HG02678 (cell line): Measurements from ENCODE around the gene SLC24A3.

Experiments
- ATAC-seq: cut with Tn5 transposase; IDR thresholded peaks from one replicate; pipeline ENCODE4 v1.9.1; 2021; ENCODE audit warnings: mild to moderate bottlenecking, moderate library complexity; ENCODE audit not compliant: unreplicated experiment

SLC24A3 gene

DNA sequence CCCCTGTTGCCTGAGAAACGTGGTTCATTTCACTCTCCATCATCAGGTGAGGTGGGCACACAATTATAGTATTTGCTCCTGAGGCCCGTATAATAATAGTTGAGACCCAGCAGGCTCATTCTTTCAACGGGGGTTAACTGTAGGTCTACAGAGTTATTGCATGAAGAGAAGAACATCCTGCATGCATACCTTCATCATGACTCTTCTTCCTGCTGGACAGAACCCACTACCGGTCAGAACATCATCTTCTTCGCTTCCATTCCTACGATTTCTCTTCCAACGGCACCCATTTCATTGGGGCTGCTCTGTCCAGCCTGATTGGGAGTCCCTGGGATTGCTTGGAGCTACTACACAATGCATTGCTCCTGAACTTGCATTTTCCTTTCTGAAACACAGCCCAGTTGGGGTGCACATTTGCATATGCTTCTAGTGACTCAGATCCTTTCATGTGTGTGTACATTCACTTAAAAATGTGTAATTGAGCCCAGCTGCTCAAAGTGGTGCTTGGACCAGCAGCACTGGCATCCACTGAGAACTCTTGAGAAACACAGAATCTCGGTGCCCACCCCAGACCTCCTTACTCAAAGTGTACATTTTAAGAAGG is 57.4 kb downstream of the SLC24A3 start:
- ATAC-seq: no peak

- ATAC-seq: no peak
These were observed 59.6 kb downstream of the SLC24A3 start for GRCh38 chr20:19271879-19272651.

DNA sequence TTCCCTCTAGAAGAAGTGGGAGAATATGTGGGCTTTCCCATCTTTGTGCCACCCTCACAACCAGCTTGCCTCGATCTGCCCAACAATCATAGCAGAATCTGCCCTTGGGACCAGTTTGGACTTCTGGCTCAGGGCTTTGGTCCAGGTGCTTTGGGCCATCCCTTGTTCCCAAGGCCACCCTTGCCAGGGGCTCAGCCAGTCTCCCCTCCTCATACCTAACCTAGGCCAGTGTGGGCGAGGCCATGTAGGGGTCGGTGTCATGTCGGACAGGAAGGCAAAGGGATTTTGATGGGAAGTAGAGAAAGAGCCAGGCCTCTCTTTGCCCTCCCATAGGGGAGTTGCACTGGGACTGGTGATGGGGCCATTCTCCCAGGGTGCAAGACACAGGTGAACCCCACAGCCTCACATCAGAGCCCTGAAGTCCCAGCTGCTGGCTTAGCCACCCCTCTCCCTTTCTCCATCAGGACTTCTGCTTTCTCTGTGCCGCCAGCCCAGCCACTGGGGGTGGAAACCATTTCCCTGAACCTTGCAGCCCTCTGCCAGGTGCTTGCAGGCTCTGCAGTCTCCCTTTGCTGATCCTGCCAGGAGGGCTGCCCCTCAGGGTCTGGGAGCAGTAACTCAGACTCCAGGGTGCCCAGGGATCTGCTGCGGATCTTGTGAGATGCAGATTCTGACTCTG is 60.7 kb downstream of the SLC24A3 start:
- ATAC-seq: no peak

GRCh38 chr20:19274001-19274400 is 61.6 kb downstream of the SLC24A3 start:
- no peak for ATAC-seq

- no peak for ATAC-seq
These were observed 62.1 kb downstream of the SLC24A3 start for GRCh38 chr20:19274412-19275015.

- ATAC-seq: no peak
These were observed 62.7 kb downstream of the SLC24A3 start for GRCh38 chr20:19275038-19275629.

DNA sequence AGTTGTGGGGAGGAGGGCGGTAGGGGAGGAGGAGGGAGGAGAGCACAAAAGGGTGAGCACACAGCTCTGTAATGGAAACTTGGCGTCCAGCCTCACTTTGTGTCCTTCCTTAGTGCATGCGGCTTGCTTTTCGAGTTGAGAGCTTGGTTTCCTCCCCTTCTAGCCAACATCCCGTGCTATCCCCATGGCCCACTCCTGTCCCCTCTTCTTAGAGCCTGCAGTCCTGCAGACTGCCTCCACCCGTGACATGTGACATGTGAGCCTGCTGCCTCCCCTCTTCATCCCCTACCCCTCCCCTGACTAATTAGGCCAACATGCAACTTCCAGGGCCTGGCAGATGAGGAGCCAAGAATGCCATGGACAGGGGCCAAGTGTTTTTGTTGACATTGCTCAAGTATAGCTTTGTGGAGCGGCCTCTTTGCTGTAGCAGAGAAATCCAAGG is 63.2 kb downstream of the SLC24A3 start:
- ATAC-seq: no peak

DNA sequence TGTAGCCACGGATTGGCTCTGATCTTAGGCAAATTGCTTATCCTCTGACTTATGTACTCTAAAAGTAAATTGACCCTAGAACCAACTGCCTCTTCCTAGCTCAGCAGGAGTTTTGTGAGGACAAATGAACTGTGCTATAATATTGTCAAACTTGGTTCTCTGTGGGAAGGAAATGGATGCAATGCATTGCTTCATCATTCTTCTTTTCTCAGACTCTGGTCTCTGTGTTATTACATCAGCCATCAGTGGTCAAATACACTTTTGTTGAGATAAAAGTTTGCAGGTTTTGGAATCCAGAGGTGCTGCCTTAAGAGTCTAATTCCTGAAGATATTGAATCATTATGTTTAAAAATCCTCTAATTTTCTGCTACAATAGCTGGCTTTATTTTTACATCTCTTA is 64.9 kb downstream of the SLC24A3 start:
- ATAC-seq: no peak

DNA sequence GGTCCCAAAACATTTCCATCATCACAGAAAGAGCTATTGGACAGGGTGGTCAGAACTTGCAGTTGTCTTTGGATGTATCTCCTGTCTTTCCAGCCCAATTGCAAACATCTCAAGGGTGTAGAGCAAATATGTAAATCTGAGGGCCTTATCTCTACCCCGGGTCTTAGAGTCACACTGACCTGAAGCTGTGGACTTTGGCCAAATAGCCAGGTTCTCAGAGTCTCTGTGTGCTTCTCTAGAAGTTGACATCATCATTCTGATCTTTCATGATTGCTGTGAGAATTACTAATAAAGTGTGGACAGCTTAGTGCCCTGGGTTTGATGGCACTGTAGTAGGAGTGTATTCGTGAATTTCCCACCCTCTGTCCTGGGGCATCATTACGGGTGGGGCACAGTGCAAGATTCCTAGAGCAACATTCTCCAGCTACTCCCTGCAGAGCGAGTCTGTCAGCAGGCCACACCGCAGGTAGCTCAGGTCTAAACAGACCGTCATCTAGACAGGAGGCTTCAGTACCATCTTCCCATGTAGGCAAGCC is 71.1 kb downstream of the SLC24A3 start:
- no peak for ATAC-seq

- ATAC-seq: no peak
These were observed 72.1 kb downstream of the SLC24A3 start for GRCh38 chr20:19284400-19285178.

DNA sequence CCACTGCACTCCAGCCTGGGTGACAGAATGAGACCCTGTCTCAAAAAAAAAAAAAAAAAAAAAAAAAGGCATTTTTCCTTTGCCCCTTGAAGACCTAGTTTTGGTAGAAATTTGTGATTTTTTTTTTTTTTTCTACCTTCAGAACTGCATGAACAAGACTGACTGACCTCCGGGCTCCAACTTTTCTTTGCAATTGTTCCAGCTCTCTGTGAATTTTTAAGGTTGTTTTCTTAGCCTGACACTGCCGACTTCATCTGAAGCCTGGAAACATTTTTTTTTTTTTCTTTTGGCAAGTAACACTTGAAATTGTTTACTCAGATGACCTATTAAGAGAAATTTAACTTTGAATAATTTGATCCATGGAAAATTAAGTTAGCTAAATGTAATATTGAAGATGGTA is 73.0 kb downstream of the SLC24A3 start:
- ATAC-seq: no peak

DNA sequence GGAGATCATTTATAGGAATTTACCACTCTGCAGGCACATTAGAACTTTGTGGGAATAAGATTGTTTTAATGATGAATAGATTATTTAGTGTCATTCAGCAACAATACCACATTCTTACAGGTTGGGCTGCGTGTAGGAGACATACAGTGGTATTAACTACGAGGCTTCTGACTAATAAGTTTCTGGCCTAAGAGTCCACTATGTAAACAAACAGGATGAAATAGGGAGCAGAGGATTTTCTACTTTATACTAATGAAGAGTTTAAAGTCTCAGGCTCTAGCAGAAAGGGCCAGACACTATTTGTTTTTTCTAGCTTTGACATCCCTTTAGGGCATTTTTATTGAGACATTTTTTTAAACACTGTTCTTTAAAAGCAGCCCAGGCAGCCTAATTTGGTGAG is 75.6 kb downstream of the SLC24A3 start:
- no peak for ATAC-seq

DNA sequence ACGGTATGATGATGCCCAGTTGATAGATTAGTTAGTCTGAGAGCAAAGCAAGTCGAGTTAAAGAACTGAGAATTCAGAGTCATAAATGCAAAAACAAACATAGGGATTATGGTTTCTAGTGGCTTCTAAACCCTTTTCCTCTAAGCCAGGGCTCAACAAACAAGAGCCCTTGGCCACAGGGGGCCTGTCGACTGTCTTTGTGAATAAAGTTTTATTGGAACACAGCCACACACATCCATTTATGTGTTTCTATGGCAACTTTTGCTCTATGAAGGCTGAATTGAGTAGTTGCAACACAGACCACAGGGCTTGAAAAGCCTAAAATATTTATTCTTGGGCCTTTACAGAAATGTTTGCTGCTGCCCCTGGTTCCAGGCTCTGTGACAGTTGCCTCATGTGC is 76.2 kb downstream of the SLC24A3 start:
- no peak for ATAC-seq

GRCh38 chr20:19289451-19289850 is 77.0 kb downstream of the SLC24A3 start:
- no peak for ATAC-seq

DNA sequence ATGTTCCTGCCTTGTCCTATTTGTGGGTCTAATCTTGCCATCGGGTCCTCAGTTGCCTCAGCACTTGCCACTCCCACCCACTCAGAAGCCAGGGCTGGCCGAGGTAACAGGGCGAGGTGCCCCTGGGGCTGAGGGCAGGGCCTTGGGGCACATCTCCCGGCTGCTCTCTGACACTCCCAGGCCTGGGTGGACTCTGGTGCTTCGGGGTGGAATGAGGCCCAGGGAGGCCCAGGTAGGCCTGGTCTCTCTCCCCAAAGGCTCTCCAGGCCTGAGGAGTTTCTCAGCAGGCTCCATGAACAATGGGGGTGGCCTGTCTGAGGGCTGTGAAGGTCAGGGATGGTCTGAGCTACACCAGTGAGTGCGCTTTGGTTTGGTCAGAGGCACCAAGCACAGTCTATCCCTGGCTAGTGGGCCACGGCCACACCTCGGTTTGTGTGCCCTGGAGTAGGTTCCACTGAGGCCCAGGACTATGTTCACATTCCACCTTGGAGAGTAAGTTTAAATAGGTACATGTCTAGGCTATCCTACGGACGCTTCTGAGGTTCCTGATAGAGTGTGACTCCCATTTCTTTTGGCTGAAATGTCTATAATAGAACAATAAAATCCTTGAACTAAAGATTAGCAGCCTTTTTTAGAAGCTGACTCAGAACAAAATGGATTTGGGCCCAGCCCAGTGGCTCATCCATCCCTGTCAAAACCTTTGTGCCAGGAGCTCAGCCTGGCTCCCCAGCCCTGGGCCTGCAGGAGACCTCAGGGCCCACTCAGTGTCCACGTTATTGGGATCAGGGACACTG is 78.8 kb downstream of the SLC24A3 start:
- no peak for ATAC-seq

DNA sequence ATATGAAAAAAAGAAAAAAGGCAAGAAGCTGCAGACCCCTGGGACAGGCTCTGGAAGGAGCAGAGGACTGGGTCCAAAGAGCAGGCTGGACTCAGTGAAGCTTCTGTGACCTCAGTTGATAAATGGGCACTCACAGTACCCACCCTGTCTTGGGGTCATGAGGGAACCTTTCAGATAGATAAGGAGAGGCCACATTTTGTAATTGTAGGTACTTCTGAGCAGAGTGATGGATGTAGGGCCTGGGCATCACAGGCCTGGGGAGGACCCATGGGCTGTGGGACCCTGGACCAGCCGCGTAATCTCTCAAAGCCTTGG is 79.3 kb downstream of the SLC24A3 start:
- no peak for ATAC-seq

DNA sequence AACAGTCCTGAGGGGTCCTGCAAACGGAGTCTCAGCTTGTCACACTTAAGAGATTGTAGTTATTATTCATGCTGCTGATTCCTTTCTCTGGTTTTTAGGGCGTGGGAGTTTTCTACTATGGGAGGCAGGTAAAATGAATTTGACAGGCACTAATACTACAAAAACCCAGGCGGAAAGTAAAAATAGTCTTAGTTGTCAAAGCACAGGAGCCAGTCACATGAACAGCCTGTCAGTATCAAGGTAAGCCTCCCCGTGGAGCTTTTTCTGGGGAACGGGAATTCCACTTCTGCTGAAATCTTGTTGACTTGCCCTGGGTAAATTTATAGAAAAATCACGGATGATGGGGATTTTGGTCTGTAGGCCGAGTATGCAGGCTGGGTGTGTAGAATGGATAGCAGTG is 79.8 kb downstream of the SLC24A3 start:
- no peak for ATAC-seq

GRCh38 chr20:19295076-19295475 is 82.6 kb downstream of the SLC24A3 start:
- ATAC-seq: no peak

- ATAC-seq: no peak
These were observed 86.2 kb downstream of the SLC24A3 start for GRCh38 chr20:19298652-19299051.

- no peak for ATAC-seq
These were observed 88.0 kb downstream of the SLC24A3 start for GRCh38 chr20:19300395-19300794.
